Fibroblast of mammary gland (primary cell): ENCODE measurements around the gene ANKS4B.

Experiments
- DNase-seq: peaks from one replicate; pipeline ENCODE4 v3.0.0-alpha.2; 2010; ENCODE audit warnings: low read depth
- H3K4me3 ChIP-seq: 2 replicates; pipeline ENCODE4 v1.5.1; 2011; ENCODE audit warnings: low read depth, mild to moderate bottlenecking, low read length, moderate library complexity; ENCODE audit not compliant: control insufficient read depth
- CTCF ChIP-seq: conservative IDR thresholded peaks from 2 replicates; pipeline ENCODE4 v1.5.1; 2011; ENCODE audit warnings: low read depth, low read length, inconsistent platforms; ENCODE audit not compliant: control insufficient read depth, insufficient read depth

The ANKS4B gene

GRCh38 chr16:21233521-21234150, at the start of gene ANKS4B:
ANKS4B (plus strand) TSS chr16:21233699; CDS start chr16:21233738, 39 bp downstream.
- DNase-seq, result no peak
- no peak within 1 kb of the TSS for H3K4me3 ChIP-seq
- no peak for TF ChIP-seq CTCF

- H3K4me3 ChIP-seq, result no peak overlapping the region
- DNase-seq, result no peak
- TF ChIP-seq CTCF, result no peak
These were observed 49.5 kb upstream of the ANKS4B start for GRCh38 chr16:21183995-21184394.

- peak; percentile 57 for DNase-seq
- no peak for TF ChIP-seq CTCF
- H3K4me3 ChIP-seq, result no peak overlapping the region
These were observed 48.7 kb upstream of the ANKS4B start for GRCh38 chr16:21184834-21185233.

GRCh38 chr16:21185659-21186325, 47.7 kb upstream of the ANKS4B start:
- H3K4me3 ChIP-seq, result no peak overlapping the region
- DNase-seq, result no peak
- no peak for TF ChIP-seq CTCF

GRCh38 chr16:21186326-21186691, 47.2 kb upstream of the ANKS4B start:
- TF ChIP-seq CTCF, result no peak
- no peak overlapping the region for H3K4me3 ChIP-seq
- DNase-seq, result no peak

GRCh38 chr16:21189311-21189710, 44.2 kb upstream of the ANKS4B start:
- no peak for DNase-seq
- no peak for TF ChIP-seq CTCF
- no peak overlapping the region for H3K4me3 ChIP-seq
